ENCODE measurements around the gene DERL2. TPM values are rescaled to one million over a fixed set of nuclear protein-coding genes. Genes with fewer than 3 reads are reported as not detected.

The DERL2 gene
- total RNA-seq, 1 donor: 31.5 TPM

DNA sequence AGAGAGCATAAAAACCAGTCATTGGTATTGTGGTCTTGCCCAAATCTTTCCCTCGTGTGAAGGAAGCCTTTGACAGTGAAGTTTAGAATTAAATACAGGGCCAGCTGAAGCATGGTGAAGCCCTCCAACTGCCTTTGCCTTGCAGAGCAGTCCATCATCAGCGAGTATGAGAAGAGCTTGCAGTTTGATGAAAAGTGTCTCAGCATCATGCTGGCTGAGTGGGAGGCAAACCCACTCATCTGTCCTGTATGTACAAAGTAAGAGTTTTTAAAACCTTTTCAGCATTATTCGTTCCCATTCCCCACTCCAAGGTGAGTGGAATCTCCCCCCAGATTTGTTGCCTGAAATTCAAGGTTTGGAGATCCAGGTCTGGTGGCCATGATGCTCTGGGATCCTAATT, 60.2 kb downstream of the DERL2 start:
- TF ChIP-seq, protein P1, sequence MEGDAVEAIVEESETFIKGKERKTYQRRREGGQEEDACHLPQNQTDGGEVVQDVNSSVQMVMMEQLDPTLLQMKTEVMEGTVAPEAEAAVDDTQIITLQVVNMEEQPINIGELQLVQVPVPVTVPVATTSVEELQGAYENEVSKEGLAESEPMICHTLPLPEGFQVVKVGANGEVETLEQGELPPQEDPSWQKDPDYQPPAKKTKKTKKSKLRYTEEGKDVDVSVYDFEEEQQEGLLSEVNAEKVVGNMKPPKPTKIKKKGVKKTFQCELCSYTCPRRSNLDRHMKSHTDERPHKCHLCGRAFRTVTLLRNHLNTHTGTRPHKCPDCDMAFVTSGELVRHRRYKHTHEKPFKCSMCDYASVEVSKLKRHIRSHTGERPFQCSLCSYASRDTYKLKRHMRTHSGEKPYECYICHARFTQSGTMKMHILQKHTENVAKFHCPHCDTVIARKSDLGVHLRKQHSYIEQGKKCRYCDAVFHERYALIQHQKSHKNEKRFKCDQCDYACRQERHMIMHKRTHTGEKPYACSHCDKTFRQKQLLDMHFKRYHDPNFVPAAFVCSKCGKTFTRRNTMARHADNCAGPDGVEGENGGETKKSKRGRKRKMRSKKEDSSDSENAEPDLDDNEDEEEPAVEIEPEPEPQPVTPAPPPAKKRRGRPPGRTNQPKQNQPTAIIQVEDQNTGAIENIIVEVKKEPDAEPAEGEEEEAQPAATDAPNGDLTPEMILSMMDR (IDR thresholded peaks at IDR 0.05; ENCODE audit: extremely low read depth, low read depth, low read length): no peak
- Histone ChIP-seq H4K20me1 (ENCODE audit: insufficient read depth, low read length) (peaks cover 3% of the 10 kb centered on the region), H2AFZ (ENCODE audit: low read length) (no peak overlapping the region), H3K79me2 (ENCODE audit: insufficient read depth, low read length) (peaks cover 9% of the 10 kb centered on the region), H3K4me3 (ENCODE audit: insufficient read depth, low read length) (no peak overlapping the region), H3K36me3 (ENCODE audit: insufficient read depth, low read length) (peaks cover 54% of the 10 kb centered on the region), H3K4me2 (ENCODE audit: insufficient read depth, low read length) (no peak overlapping the region), H3K27me3 (ENCODE audit: insufficient read depth, low read length) (no peaks in the 10 kb centered on the region), H3K4me1 (ENCODE audit: insufficient read depth, low read length) (peaks cover 14% of the 10 kb centered on the region), H3K27ac (ENCODE audit: low read depth, low read length) (no peak overlapping the region), H3K9me3 (ENCODE audit: low read depth, low read length) (no peaks in the 10 kb centered on the region)
- no peak for DNase-seq (ENCODE audit: insufficient read length, low spot score, missing footprints)

DNA sequence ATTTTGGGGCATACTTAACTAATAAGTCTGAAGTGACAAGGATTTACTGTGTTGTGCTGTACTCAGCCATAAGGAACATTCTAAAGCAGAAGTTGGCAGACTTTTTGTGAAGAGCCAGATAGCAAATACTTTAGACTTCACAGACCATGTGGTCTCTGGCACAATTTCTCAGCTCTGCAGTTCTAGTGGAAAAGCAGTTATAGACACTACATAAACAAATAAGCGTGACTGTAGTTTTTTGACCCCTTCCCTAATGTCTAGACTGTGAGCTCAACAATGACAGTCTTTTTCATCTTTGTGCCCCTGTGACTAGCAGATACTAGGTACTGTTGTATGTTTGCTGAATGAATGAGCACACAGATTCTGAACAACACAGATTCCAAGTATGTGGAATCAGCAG, 61.1 kb downstream of the DERL2 start:
- Histone ChIP-seq H3K36me3 (ENCODE audit: insufficient read depth, low read length) (peaks cover 49% of the 10 kb centered on the region), H3K27me3 (ENCODE audit: insufficient read depth, low read length) (no peaks in the 10 kb centered on the region), H2AFZ (ENCODE audit: low read length) (no peak overlapping the region), H3K4me3 (ENCODE audit: insufficient read depth, low read length) (no peak overlapping the region), H3K79me2 (ENCODE audit: insufficient read depth, low read length) (peaks cover 18% of the 10 kb centered on the region), H3K4me1 (ENCODE audit: insufficient read depth, low read length) (peaks cover 19% of the 10 kb centered on the region), H3K27ac (ENCODE audit: low read depth, low read length) (no peak overlapping the region), H4K20me1 (ENCODE audit: insufficient read depth, low read length) (peaks cover 3% of the 10 kb centered on the region), H3K4me2 (ENCODE audit: insufficient read depth, low read length) (no peak overlapping the region), H3K9me3 (ENCODE audit: low read depth, low read length) (no peaks in the 10 kb centered on the region)
- TF ChIP-seq, protein P1 (IDR thresholded peaks at IDR 0.05; ENCODE audit: extremely low read depth, low read depth, low read length): no peak
- no peak for DNase-seq (ENCODE audit: insufficient read length, low spot score, missing footprints)

DNA sequence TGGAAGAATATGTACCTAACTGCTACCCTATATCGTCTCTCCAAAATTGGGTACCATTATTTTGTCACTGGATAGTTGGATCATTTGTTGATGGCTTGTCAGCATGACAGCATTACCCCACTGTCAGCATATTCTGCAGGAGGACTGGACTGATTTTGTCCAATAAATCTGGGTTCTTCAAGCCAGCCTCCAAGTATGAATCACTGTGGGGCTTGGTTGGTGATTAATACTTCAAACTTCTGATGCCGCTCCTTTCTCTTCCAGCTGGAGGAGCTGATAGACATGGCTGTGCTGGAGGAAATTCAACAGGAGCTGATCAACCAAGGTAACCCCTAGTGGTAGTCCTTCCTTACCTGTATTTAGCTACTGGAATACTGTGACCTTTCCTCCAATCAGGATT, 63.5 kb downstream of the DERL2 start:
- peak overlapping the region; percentile 13 for H3K27ac ChIP-seq (ENCODE audit: low read depth, low read length)

More for the DNA sequence above, 63.5 kb downstream of the DERL2 start:
- TF ChIP-seq, protein P1 (IDR thresholded peaks at IDR 0.05; ENCODE audit: extremely low read depth, low read depth, low read length): no peak
- no peaks in the 10 kb centered on the region for H3K9me3 ChIP-seq (ENCODE audit: low read depth, low read length)
- peak overlapping the region; percentile 30 for H3K4me2 ChIP-seq (ENCODE audit: insufficient read depth, low read length)
- peak; percentile 90 for DNase-seq (ENCODE audit: insufficient read length, low spot score, missing footprints)
- H4K20me1 ChIP-seq (ENCODE audit: insufficient read depth, low read length): peaks cover 7% of the 10 kb centered on the region
- H3K4me3 ChIP-seq (ENCODE audit: insufficient read depth, low read length): no peak overlapping the region
- H3K36me3 ChIP-seq (ENCODE audit: insufficient read depth, low read length): peaks cover 33% of the 10 kb centered on the region
- H3K79me2 ChIP-seq (ENCODE audit: insufficient read depth, low read length): peaks cover 39% of the 10 kb centered on the region
- peaks cover 27% of the 10 kb centered on the region for H3K4me1 ChIP-seq (ENCODE audit: insufficient read depth, low read length)
- no peak overlapping the region for H2AFZ ChIP-seq (ENCODE audit: low read length)
- no peaks in the 10 kb centered on the region for H3K27me3 ChIP-seq (ENCODE audit: insufficient read depth, low read length)

Other genes with a start within 250 kb of the DERL2 start
- 56.0 and 59.4 TPM in 2 replicates for gene RABEP1, start 203.9 kb downstream of the DERL2 start, total RNA-seq
- gene NUP88, start 66.5 kb downstream of the DERL2 start, total RNA-seq: 62.2 and 66.6 TPM in 2 replicates
- gene RPAIN, start 66.0 kb downstream of the DERL2 start, total RNA-seq: 40.2 and 51.6 TPM in 2 replicates
- gene C1QBP, start 47.0 kb downstream of the DERL2 start, total RNA-seq: 124 and 137 TPM in 2 replicates
- gene DHX33, start 17.2 kb downstream of the DERL2 start, total RNA-seq: 10.0 and 10.9 TPM in 2 replicates
- gene MIS12, start 388 bp upstream of the DERL2 start, total RNA-seq: 10.6 and 10.9 TPM in 2 replicates
- 33.0 and 41.3 TPM in 2 replicates for gene NLRP1, start 98.3 kb upstream of the DERL2 start, total RNA-seq